HG02759 (cell line): ENCODE measurements around the gene CADPS2.

Experiments used
- ATAC-seq: cut with Tn5 transposase; IDR thresholded peaks from one replicate; pipeline ENCODE4 v1.9.1; 2021; ENCODE audit warnings: mild to moderate bottlenecking, moderate library complexity; ENCODE audit not compliant: unreplicated experiment

CADPS2 gene

DNA sequence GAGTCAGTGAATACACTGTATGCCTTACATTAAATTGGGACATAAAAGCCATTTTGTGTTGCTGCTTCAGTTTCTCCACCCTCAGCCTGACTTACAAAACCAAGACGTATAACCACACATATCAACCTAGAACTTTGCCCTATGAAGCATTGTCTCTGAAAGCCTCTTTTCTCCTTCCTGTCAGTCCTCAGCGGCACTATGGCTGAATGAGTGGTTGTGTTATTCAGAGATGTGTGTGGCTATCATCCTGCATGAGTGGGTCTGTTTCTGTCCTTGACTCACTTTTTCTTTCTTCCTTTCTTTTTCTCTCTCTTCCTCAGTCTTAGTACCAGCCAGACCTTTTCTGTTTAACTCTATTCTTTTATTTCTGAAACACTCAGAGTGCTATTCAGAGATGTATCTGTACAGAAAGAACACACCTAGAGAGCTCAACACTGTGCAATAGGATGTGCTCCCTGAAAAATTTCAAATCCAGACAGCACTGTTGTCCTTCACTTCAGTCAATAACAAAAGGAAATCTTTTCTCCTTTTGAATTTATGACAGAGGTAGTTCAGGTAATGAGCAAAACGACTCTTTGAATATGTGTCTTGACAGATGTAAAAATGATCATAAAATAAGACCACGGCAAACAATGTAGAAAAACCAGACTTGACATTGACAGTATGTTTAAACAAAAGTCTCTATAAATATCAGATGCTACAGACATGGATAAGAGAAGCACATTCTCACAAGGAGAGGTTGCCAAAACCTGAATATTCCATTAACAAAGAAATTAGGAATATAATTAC, 418.4 kb downstream of the CADPS2 start:
- ATAC-seq: no peak

DNA sequence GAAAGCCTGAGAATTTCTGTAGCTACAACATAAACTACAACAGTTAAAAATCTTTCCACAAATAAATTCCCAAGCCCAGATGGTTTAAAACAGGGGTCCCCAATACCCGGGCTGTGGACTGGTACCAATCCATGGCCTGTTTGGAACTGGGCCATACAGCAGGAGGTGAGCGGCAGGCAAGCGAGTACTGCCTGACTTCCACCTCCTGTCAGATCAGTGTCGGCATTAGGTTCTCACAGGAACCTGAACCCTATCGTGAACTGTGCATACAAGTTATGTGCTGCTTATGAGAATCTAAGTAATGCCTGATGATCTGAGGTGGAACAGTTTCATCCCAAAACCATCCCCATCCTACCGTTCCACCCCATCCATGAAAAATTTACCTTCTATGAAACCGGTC, 421.0 kb downstream of the CADPS2 start:
- no peak for ATAC-seq

DNA sequence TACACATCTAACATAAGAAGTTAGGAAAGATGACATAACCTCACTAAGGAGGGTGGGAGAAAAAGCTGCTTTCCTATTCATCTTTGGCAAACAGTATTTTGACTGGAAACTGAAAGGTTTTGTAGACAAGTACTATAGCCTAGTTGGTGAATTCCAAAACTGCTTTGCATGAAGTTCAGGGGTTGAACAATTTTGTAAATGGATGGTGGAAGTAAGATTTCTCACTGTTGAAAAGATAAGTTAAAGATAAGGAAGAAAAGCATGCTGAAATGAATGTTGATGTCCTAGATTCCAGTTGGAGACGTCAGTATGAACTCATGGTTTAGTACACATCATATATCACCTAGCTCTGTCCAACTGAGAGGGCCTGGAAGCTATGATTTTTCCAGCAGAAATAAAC, 422.6 kb downstream of the CADPS2 start:
- no peak for ATAC-seq

DNA sequence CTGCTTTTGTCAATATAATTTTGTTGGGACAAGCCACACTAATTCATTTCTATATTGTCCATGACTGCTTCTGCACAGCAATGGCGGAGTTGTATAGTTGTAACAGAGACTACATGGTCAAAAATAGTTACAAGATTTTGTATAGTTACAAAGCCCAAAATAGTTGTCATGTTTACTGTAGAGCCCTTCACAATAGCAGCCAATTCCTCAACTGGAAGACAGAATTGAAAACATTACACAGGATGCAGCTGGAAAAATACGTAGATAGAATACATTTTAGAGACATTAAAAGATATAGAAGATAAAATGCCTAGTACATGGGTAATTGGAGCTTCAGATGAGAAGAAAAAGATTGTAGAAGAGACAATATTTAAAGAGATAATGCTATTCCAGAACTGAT, 425.3 kb downstream of the CADPS2 start:
- no peak for ATAC-seq

DNA sequence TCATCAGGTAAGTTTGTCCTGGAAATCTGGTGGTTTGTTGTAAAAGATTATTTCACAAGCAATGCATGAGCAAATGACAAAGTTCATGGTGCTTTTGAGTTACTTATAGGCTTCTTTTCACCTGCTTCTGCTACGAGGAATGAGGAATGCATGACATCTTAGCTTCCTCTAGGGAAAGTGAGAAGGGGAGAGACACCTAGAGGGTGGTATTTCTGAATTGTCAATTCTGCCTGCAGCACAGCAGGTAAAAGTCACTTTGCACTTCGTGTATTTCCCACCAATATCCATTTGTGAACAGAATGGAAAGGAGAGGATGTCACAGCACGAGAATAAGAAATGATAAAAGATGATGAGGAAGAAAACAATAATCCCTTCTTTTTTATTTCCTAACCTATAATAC, 428.3 kb downstream of the CADPS2 start:
- ATAC-seq: no peak

DNA sequence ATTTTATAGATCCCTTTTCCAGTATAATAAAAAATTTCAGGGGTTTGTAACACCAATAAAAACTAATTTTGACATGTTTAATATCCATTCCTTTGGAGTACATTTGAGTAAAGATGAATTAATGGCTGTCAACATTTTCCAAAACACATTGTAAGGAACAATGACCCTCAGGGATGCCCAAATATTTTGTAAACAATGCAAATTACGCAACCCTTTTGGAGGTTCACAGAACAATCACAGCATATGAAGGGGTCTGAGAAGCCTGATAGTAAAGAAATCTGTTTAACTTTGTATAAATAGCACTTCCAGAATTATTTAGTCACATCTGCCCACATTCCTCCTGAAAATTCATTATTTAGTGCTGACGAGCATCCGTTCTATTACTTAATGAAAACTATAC, 428.9 kb downstream of the CADPS2 start:
- ATAC-seq: no peak

DNA sequence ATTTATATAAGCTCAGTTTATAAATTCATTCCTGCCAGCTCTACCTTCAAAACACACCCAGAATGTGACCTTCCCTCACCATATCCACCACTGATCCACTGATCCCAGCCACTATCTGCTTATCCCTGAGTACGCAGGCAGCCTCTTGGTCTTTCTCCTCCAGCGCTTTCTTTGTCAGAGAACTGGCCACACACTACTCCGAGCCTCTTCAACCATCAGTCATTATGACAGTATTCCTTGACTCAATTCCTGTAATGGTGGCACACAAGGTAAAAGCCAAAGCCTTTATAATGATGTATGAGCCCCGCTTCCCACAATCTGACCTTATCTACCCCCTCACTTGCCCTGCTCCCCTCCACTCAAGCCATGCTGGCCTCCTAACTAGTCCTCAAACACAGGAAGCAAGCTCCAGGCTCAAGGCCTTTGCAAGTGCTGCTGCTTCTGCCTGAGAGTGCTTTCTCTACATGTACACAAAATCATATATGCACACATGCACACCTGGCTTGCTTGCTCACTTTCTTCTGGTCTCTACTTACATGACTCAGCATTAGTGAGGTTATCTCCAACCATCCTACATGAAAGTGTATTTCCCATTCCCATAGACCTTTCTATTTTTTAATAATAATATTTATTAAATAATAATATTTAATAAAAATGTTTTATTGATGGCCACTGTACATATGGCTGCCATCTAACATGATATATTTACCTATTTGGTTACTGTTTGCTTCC, 431.3 kb downstream of the CADPS2 start:
- ATAC-seq: no peak

DNA sequence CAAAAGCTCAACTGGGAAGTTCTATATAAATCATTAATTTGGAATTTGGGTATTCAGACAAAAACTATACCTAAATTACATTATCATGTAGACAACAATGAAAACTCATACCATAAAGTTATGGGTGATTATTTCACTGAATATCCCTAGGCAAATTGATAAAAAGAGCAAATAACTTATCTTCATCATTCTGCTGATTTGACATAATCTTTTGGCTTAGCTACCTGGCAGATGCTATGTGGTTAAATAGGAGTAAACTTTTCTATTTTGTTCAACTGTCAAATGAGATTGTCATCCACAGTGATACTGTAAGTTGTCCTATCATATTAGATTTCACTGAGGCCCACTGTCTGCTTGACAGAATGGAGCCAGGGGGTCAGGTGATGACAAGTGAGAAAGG, 432.8 kb downstream of the CADPS2 start:
- no peak for ATAC-seq

DNA sequence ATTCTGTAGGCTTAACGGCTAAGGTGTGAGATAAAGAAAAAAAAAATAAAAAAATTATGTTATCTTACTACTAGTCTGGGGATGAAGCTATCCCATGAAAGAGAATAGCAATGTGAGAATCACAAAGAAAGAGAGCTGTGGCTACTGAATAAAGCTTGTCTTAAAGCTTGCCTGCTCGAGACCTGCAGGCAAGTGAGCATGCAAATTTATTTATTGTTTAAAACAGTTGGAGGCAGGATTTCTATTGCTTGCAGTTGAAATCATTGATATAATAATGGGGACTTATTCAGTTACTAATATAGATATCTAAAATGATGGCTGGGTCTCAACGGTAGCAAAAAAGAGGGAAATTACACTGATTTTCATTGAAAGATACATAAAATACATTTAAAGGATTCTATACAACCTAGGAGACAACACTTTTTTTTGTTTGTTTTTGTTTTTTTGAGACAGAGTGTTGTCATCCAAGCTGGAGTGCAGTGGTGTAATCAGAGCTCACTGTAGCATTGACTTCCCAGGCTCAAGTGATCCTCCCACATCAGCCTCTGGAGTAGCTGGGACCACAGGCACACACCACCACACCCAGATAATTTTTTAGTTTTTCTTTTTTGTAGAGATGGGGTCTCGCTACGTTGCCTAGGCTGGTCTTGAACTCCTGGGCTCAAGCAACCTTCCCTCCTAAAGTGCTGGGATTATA, 437.2 kb downstream of the CADPS2 start:
- ATAC-seq: no peak

DNA sequence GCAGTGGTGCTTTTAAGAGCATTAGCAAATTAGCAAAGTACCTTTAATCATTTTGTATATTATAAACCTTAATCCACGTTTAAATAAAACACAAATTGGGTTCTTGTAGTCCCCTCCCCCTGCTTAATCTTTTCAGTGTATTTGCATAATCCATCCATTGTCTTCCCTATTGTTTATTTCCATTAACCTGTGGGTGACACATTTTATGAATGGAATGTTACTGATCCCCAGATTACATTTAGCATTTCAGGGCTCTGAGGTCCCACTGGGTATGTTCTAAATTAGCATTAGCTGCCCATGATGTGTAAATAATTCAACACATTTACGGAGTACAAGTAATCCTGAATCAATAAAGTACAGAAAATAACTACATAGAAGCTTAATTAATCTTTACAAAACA, 443.3 kb downstream of the CADPS2 start:
- ATAC-seq: no peak

DNA sequence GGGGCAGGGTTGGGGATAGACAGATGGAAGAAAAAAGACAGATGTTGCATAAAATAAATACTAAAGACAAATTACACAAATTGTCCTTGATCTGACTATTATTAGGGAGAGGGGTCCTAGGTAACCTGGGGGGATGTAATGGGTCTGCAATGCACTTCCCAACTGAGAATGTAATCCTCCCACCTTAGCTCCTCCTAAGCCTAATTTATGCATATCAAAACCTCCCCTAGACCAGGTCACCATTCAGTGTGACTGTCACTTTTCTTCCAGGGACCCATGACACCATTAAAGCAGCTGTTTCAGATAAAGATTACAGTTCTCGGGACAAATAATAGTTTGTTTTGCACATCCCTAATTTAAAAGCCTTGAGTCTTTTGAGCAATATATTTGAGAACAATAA, 447.8 kb downstream of the CADPS2 start:
- no peak for ATAC-seq

DNA sequence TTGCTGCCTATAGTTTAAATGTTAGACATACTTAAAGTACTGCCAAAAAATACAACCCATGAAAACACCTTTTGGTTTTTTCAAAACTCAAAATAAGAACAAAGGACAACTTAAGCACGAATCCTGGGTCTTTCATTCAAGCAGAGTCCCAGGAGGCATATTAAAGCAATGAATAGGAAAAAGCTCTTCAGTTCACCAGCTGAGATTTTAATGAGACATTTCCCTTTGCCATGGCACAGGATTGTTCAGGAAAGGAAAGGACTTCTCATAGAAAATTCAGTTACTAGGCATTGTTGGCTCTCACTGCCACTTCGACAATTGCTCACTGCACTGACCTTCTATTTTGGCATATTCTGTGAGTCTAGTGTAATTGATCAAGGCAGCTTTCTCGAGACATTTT, 448.3 kb downstream of the CADPS2 start:
- no peak for ATAC-seq

DNA sequence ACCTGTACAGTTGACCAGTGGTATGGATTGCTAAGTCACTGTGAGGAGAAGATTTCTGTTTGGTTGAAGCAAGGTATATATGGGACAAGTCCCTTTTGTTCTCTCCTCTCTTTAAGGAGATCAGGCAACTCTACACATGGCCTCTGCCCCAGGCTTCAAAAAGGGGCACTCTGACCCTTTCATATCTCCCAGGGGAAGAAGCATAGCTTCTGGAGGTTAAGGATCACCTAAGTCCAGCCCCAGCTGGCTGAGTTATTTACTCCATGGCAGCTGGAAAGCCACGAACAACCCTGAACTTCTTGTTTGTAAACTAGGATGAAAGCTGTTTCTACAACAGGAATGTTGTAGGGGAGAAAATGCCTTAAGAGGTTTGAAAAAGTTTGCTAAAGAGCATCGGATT, 452.5 kb downstream of the CADPS2 start:
- ATAC-seq: no peak

DNA sequence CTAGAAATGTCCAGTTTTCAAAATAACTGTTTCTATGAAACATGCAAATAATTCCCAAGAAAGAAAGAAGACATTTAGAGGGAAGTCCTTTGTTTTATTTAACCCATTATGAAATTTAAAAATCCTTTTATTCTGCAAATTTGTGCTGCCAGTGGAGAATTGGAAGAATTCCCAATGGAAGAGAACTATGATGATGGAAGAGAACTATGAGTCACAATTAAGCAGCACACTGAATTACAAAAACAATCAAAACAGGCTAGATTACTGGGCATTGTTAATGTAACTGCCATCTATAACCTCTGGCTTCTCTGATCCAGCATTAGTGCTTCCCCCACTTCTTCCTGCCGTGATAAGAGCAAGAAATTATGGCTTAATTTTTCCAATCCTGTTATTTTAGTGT, 455.6 kb downstream of the CADPS2 start:
- no peak for ATAC-seq

DNA sequence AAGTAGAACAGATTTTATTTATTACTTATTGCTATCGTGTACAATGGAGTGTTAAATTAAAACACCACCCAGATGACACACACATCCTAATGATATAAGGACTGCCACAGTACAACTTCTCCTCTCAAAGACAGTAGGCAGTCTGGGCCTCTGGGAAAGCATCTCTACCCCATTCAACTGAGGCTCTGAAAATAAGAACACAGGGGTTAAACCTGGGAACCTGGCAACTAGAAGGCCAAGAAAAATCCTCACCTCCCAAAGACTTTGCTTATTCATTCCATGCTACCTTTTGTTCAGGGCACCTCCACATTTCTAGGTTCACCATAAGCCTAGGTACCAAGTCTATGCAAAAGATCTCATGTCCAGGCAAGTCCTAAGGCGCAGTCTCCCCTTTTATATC, 456.3 kb downstream of the CADPS2 start:
- no peak for ATAC-seq

DNA sequence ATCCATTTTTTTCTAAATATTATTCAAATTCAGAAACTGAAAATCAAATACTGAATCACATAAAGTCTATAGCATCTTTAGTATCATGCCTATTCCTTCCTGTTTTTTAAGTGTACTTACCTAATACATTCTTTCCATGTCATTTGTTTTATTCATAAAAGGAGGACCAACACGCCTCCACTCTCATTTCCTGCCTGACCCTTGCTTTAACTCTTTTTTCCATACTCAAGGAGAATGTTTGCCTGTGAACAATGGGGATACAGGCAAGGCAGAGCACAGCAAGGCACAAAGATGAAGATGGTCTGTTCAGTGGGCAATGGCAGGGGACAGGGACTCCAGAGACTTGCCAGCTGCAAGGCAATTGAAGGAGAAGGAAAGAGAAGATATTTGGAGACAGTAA, 460.5 kb downstream of the CADPS2 start:
- ATAC-seq: no peak

DNA sequence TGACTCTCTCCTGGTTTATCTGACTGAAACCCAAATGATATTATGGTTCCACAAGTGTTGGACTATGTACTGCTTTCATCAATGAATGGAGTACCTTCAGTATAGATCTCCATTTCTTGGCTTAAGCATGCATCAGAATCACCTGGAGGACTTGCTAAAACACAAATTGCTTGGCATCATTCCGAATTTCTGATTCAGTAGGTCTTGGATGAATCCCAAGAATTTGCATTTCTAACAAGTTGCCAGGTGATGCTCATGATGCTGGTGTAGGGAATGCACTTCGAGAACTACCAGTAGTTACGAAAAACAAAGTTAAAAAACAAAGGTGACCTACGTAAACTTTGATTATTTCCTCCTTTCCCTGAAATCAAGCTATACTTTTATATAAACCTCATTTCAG, 462.7 kb downstream of the CADPS2 start:
- no peak for ATAC-seq

DNA sequence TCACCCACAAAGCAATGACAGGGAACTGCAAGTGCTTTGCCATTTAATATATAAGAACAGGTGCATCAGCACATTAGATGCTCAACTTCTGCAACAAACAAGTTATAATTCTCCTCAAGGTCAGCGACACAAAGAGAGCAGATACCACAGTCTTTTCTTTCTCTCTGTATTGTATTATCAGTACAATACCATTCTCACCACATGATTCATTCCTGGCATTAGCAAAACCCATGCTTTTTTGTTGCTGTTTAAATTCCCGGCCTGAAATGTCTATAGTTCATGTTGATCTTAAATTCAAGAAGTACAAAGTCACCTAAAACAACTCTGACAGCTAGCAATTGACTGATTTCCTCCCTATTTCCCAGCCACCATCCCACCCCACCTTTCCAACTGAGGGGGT, 469.9 kb downstream of the CADPS2 start:
- no peak for ATAC-seq

DNA sequence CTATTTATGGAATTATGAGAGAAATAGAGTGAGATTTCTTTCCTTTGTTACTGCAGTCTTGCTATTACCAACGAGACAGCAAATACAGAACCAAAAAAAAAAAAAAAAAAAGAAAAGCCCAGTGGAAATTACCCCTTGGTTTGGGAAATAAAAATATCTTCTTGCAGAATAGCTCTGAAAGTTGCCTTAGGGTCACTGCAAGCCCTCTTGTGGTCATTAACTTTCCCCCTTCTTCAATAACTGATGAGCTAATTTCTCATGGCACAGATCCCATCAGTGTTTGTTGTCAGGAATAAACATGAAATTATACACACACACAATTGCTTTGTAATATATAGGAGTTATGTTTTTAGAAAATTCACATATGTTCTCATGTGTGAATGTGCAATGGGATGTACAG, 470.8 kb downstream of the CADPS2 start:
- no peak for ATAC-seq

DNA sequence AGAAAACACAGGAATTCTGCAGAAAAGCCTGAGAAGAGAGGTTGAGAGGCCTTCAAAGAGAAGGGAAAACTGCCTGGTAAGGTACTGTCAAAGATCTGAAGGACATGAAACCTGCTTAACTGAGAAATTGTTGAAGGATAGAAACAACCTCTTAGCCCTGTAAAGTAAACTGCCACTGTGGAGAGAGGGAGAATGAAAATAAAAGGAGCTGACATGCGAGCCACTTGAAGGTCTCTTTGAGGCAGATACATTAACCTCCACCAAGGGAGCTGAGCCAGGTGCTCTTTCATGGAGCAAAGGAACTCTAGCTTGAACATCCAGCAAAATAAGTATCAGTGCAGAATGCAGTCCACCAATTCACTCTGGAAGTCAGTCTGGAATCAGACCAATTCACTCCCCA, 472.9 kb downstream of the CADPS2 start:
- ATAC-seq: no peak

DNA sequence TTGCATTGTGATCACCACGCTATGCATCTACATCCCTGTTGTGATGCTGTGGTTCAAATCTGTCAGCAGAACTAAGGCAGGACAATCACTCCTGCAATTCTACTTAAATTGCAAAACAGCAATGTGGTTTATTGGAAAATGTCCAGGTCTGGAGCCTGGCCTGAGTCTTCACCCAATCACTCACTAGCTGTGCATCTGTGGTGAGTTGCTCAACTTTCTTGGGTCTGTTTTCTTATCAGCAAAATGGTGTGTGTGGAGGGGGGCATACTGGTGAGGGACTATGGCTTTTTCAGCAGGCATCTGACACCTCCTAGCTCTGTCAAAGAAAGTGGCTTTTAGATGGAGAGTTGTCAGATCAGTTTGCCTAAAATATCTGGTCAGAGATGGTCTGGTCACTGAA, 473.4 kb downstream of the CADPS2 start:
- ATAC-seq: no peak

DNA sequence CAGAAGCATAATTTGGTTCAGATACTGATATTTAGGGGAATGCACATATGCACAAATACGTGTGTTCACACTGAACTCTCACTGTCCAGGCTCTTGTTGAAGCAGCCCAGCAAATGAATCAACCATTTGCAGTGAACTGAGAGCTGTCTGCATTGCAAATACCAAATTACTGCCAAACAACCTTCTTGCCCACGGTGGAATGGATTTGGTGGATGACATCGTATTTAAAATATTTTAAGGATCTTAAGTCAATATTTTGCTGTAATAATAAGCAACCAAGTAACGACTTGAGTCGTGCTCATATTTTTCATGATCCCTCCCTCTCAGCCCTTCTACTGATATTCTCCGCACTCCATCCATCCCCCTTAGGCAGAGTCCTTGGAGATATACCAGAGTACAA, 473.8 kb downstream of the CADPS2 start:
- no peak for ATAC-seq
